HepG2 (cell line): ENCODE results near the gene RAP1GAP2. TPM values are rescaled to one million over a fixed set of nuclear protein-coding genes. Genes with fewer than 3 reads are reported as not detected.

ENCODE experiments used
- ATAC-seq: fragments of 200-7000 bp; cut with Tn5 transposase; 3 replicates; pipeline ENCODE4 v1.9.1; 2020; ENCODE audit warnings: mild to moderate bottlenecking, moderate library complexity
- BruUV-seq: library from RNA; stranded (reverse); fragments of 400-500 nt; replicated peaks from 2 replicates; lab custom pipeline; 2021; lab: Mats Ljungman, UMichigan
- CTCF ChIA-PET: fragments of 300-600 bp; formaldehyde crosslinking; extraction: SDS; loops from one replicate; lab custom pipeline; 2021; ENCODE audit warnings: low total read pairs, inconsistent platforms, low intra/inter-chr PET ratio; lab: Yijun Ruan, JAX
- POLR2A ChIA-PET: fragments of 350-600 bp; sonication (Branson Sonifier 250); formaldehyde crosslinking; loops from one replicate; lab custom pipeline; 2020; ENCODE audit warnings: antibody characterized with exemption, inconsistent platforms; lab: Yijun Ruan, JAX
- DNase-seq: peaks from one replicate; pipeline ENCODE4 v3.0.0-alpha.2; 2015; ENCODE audit warnings: low spot score
- FAIRE-seq: peaks from 3 replicates; lab custom pipeline; 2011; peaks lifted over from hg19 to GRCh38; lab: Jason Lieb, UNC
- H2AFZ ChIP-seq: one replicate; pipeline ENCODE4 v1.6.1; 2011; ENCODE audit warnings: low read length, inconsistent platforms
- H3K27ac ChIP-seq: fragments of 300-600 bp; 3 replicates; pipeline ENCODE4 v1.8.0; 2011; ENCODE audit warnings: mixed run types, mild to moderate bottlenecking, mixed read lengths, low read length, inconsistent platforms; ENCODE audit not compliant: insufficient read depth; ENCODE audit errors: extremely low read length
- H3K27me3 ChIP-seq, 2 experiments: fragments of 200-600 bp in 1 of 2; 2 replicates in 1 of 2; 3 replicates in 1 of 2; pipeline versions ENCODE4 v1.6.0 to v1.8.0; 2011; ENCODE audit warnings: low read length in 2 of 2, mild to moderate bottlenecking in 2 of 2, moderate library complexity in 2 of 2, inconsistent platforms in 1 of 2; ENCODE audit not compliant: insufficient read depth in 2 of 2, control insufficient read depth in 1 of 2
- H3K36me3 ChIP-seq, 2 experiments: fragments of 200-600 bp in 1 of 2; replicated peaks in 1 of 2; 2 replicates in 1 of 2; 3 replicates in 1 of 2; pipeline versions ENCODE4 v1.5.1 to v1.8.0; 2011; ENCODE audit warnings: low read length in 2 of 2, inconsistent platforms in 1 of 2; ENCODE audit not compliant: insufficient read depth in 2 of 2, control insufficient read depth in 1 of 2
- H3K4me1 ChIP-seq: 2 replicates; pipeline ENCODE4 v1.5.1; 2012; ENCODE audit warnings: low read length, inconsistent platforms; ENCODE audit not compliant: insufficient read depth
- H3K4me2 ChIP-seq: 2 replicates; pipeline ENCODE4 v1.6.0; 2011; ENCODE audit warnings: low read depth, low read length, inconsistent platforms
- H3K4me3 ChIP-seq, 3 experiments: fragments of 200-600 bp in 1 of 3; sonication (generic), shearing (Covaris generic) in 1 of 3; replicated peaks in 1 of 3; 2 replicates each; pipeline ENCODE4 v1.5.1; 2011 to 2016; ENCODE audit warnings: low read length in 3 of 3, inconsistent platforms in 2 of 3, low read depth in 2 of 3, mild to moderate bottlenecking in 2 of 3, control low read depth in 1 of 3, mixed read lengths in 1 of 3; ENCODE audit not compliant: insufficient read depth in 1 of 3
- H3K79me2 ChIP-seq: one replicate; pipeline ENCODE4 v1.6.1; 2011; ENCODE audit warnings: low read length, inconsistent platforms; ENCODE audit not compliant: insufficient read depth
- H3K9ac ChIP-seq: 2 replicates; pipeline ENCODE4 v1.6.0; 2011; ENCODE audit warnings: mild to moderate bottlenecking, low read depth, low read length, inconsistent platforms; ENCODE audit not compliant: insufficient read depth
- H3K9me3 ChIP-seq: 2 replicates; pipeline ENCODE4 v1.5.1; 2012; ENCODE audit warnings: mild to moderate bottlenecking, low read length
- H4K20me1 ChIP-seq: 2 replicates; pipeline ENCODE4 v1.6.0; 2011; ENCODE audit warnings: inconsistent platforms, mild to moderate bottlenecking, low read length, moderate library complexity; ENCODE audit not compliant: insufficient read depth
- ATM ChIP-seq: fragments of 450-650 bp; IDR thresholded peaks from 2 replicates; pipeline ENCODE4 v1.7.1; 2017; ENCODE audit warnings: mild to moderate bottlenecking, borderline replicate concordance
- CEBPZ ChIP-seq: IDR thresholded peaks from 2 replicates; pipeline ENCODE4 v1.6.1; 2012; ENCODE audit warnings: low read length, improper control_type of control experiment
- HMGA1 ChIP-seq: sonication (generic); formaldehyde crosslinking; conservative IDR thresholded peaks from 2 replicates; pipeline ENCODE4 v1.4.0; 2020; ENCODE audit warnings: missing genetic modification reagents
- ONECUT2 ChIP-seq: sonication (generic); formaldehyde crosslinking; IDR thresholded peaks from 2 replicates; pipeline ENCODE4 v1.4.0; 2020; ENCODE audit warnings: missing genetic modification reagents
- POLR2A ChIP-seq, 2 experiments: IDR thresholded peaks; 2 replicates each; pipeline ENCODE4 v1.6.1; 2011; ENCODE audit warnings: low read depth in 2 of 2, low read length in 2 of 2, mild to moderate bottlenecking in 1 of 2, moderate library complexity in 1 of 2; ENCODE audit not compliant: insufficient read depth in 1 of 2
- PRDM15 ChIP-seq: sonication (generic); formaldehyde crosslinking; IDR thresholded peaks from 2 replicates; pipeline ENCODE4 v1.4.0; 2020; ENCODE audit warnings: missing genetic modification reagents
- RFX5 ChIP-seq: IDR thresholded peaks from 2 replicates; pipeline ENCODE4 v1.6.1; 2011; ENCODE audit warnings: low read depth, low read length, improper control_type of control experiment
- ZBTB46 ChIP-seq: sonication (generic); formaldehyde crosslinking; IDR thresholded peaks from 2 replicates; pipeline ENCODE4 v1.4.0; 2020; ENCODE audit warnings: mild to moderate bottlenecking, missing genetic modification reagents, borderline replicate concordance
- ZNF207 ChIP-seq: fragments of 450-650 bp; IDR thresholded peaks from 2 replicates; pipeline ENCODE4 v1.6.1; 2016; ENCODE audit warnings: antibody characterized with exemption, borderline replicate concordance
- ZNF275 ChIP-seq: sonication (generic); formaldehyde crosslinking; IDR thresholded peaks from 2 replicates; pipeline ENCODE4 v1.8.0; 2022; ENCODE audit warnings: missing genetic modification reagents, mild to moderate bottlenecking, inconsistent platforms, borderline replicate concordance
- ZNF34 ChIP-seq: sonication (generic); formaldehyde crosslinking; IDR thresholded peaks from 2 replicates; pipeline ENCODE4 v1.4.0; 2020; ENCODE audit warnings: mild to moderate bottlenecking, missing genetic modification reagents, borderline replicate concordance
- ZNF570 ChIP-seq: sonication (generic); formaldehyde crosslinking; IDR thresholded peaks from 2 replicates; pipeline ENCODE4 v1.4.0; 2020; ENCODE audit warnings: mild to moderate bottlenecking, missing genetic modification reagents, borderline replicate concordance
- ZNF598 ChIP-seq: sonication (generic); formaldehyde crosslinking; IDR thresholded peaks from 2 replicates; pipeline ENCODE4 v1.5.1; 2020; ENCODE audit warnings: mild to moderate bottlenecking, missing genetic modification reagents, borderline replicate concordance
- WGBS: methylation state at CpG from one replicate; pipeline ENCODE4 v1.1.6; 2017; ENCODE audit warnings: low lambda C conversion rate; 5-methylcytosine and 5-hydroxymethylcytosine counted together
- in situ Hi-C: cut with HindIII; loops from 2 replicates; pipeline ENCODE4 v1.10.0; 2017; ENCODE audit warnings: low pct_unique_long_range_greater_than_20kb; ENCODE audit not compliant: extremely low pct_ligation_motif_present
- intact Hi-C: fragments of 100-400 bp; cut with micrococcal nuclease; formaldehyde crosslinking; loops from one replicate; pipeline ENCODE4 v1.10.0; 2022; ENCODE audit not compliant: unreplicated experiment
- polyA plus RNA-seq, 8 experiments: library from polyadenylated mRNA; depleted of rRNA in 3 of 8; stranded (reverse) in 7 of 8; unstranded in 1 of 8; fragments of >200 nt; fragmentation: Illumina TruSeq in 4 of 8; extraction: Trizol in 4 of 8; gene quantifications; 2 replicates each; pipeline versions ENCODE4 v1.2.1 to v1.2.3, GENCODE V29; 2011 to 2016; ENCODE audit warnings: low read depth in 4 of 8, missing spikeins in 1 of 8, mixed read lengths in 1 of 8; ENCODE audit not compliant: insufficient read depth in 1 of 8
- total RNA-seq, 5 experiments: library from RNA; depleted of rRNA; stranded (reverse); fragments of >200 nt; fragmentation: Illumina TruSeq; extraction: Trizol; gene quantifications; 2 replicates each; pipeline ENCODE4 v1.2.3, GENCODE V29; 2016; ENCODE audit warnings: low read depth in 1 of 5

RAP1GAP2 gene
- total and polyA plus RNA-seq, 2 of the 13 experiments (the other 11 are each of a cell fraction or from before 2014, with no cell fraction given) = 10.9 to 12.0 TPM

- POLR2A ChIA-PET = no interaction called here
- DNase-seq = no peak
Measured at GRCh38 chr17:2980211-2980903, 184.1 kb downstream of the RAP1GAP2 start.

More at GRCh38 chr17:2980211-2980903, 184.1 kb downstream of the RAP1GAP2 start:
- BruUV-seq = no TSS peak
- ATAC-seq (no peak), FAIRE-seq (no peak)
- intact Hi-C loops (no loop called here), in situ Hi-C loops (no loop called here)
- 96% methylated on average over 13 of the region's 13 CpGs for WGBS
- H3K4me1 ChIP-seq = peaks cover 8% of the 10 kb centered on the region
- peaks cover 4% of the 10 kb centered on the region for H3K79me2 ChIP-seq
- H4K20me1 ChIP-seq = no peaks in the 10 kb centered on the region
- H3K27me3 ChIP-seq = no peaks in the 10 kb centered on the region; a peak in 1 of 5 replicates
- CTCF ChIA-PET = no interaction called here
- TF ChIP-seq ZNF598 (CRISPR knock-in tag) = no peak
- no peak for TF ChIP-seq ZNF34
- no peak for TF ChIP-seq ZNF570
- no peak for TF ChIP-seq ONECUT2
- TF ChIP-seq HMGA1 (CRISPR knock-in tag) = no peak
- TF ChIP-seq RFX5 = no peak
- no peak for TF ChIP-seq CEBPZ
- no peak for TF ChIP-seq PRDM15 (CRISPR knock-in tag)
- no peak for TF ChIP-seq ZBTB46
- TF ChIP-seq ZNF207 = no peak
- TF ChIP-seq ATM = no peak
- no peak for TF ChIP-seq POLR2A (IDR thresholded peaks at IDR 0.05; ENCODE audit: insufficient read depth in 1 of 2, low read depth in 2 of 2, low read length in 2 of 2)
- no peak for TF ChIP-seq ZNF275 (CRISPR knock-in tag)
- H3K9me3 ChIP-seq = no peaks in the 10 kb centered on the region
- no peak overlapping the region for H3K4me3 ChIP-seq
- no peak overlapping the region for H2AFZ ChIP-seq
- H3K4me2 ChIP-seq = no peak overlapping the region
- H3K27ac ChIP-seq = no peak overlapping the region
- H3K36me3 ChIP-seq = peaks cover 3 to 15% of the 10 kb centered on the region in 2 experiments; a peak in 4 of 5 replicates
- H3K9ac ChIP-seq = no peak overlapping the region
